Stomach (tissue), 9 donors: Measurements from ENCODE around the gene BRSK2. TPM values are rescaled to one million over a fixed set of nuclear protein-coding genes. Genes with fewer than 3 reads are reported as not detected.

Experiments used
- DNase-seq, 2 donors: peaks; one replicate each; pipeline versions ENCODE4 v3.0.0 to v3.0.0-alpha.2; 2013 to 2019
- H3K27ac ChIP-seq, 5 donors: fragments of 200-600 bp in 4 of 5; sonication (generic) in 4 of 5; one replicate each; pipeline ENCODE4 v1.5.1; 2013 to 2019; ENCODE audit warnings: mild to moderate bottlenecking in 1 of 5, moderate library complexity in 1 of 5
- H3K27me3 ChIP-seq, 3 donors: fragments of 200-600 bp; sonication (generic); one replicate each; pipeline ENCODE4 v1.5.1; 2017 to 2019; ENCODE audit warnings: mixed run types in 1 of 3
- H3K36me3 ChIP-seq, 4 donors: fragments of 200-600 bp; sonication (generic); 1 replicate in 3 of 4; 2 replicates in 1 of 4; pipeline ENCODE4 v1.5.1; 2016 to 2019
- H3K4me1 ChIP-seq, 4 donors: fragments of 200-600 bp; sonication (generic); one replicate each; pipeline ENCODE4 v1.5.1; 2016 to 2019
- H3K4me3 ChIP-seq, 4 donors: fragments of 200-600 bp; sonication (generic) in 3 of 4; one replicate each; pipeline ENCODE4 v1.5.1; 2016 to 2019; ENCODE audit warnings: mild to moderate bottlenecking in 1 of 4
- H3K9me3 ChIP-seq, 4 donors: fragments of 200-600 bp; sonication (generic); one replicate each; pipeline ENCODE4 v1.5.1; 2016 to 2019
- EP300 ChIP-seq: sonication (generic); formaldehyde crosslinking; IDR thresholded peaks from one replicate; pipeline ENCODE4 v1.6.1; 2017; ENCODE audit warnings: antibody characterized with exemption
- POLR2A ChIP-seq, 4 donors: fragments of 450-650 bp; IDR thresholded peaks; one replicate each; pipeline ENCODE4 v1.6.1; 2016; ENCODE audit warnings: antibody characterized with exemption in 4 of 4, control low read depth in 2 of 4, mild to moderate bottlenecking in 1 of 4, moderate library complexity in 1 of 4
- POLR2AphosphoS5 ChIP-seq, 3 donors: sonication (generic); formaldehyde crosslinking; IDR thresholded peaks; one replicate each; pipeline ENCODE4 v1.6.1; 2016; ENCODE audit warnings: antibody characterized with exemption in 3 of 3
- WGBS, 5 donors: extraction: QIAGEN DNeasy Blood & Tissue Kit in 3 of 5; methylation state at CpG; one replicate each; pipeline versions ENCODE4 v1.1.5 to v1.1.7; 2013 to 2018; 5-methylcytosine and 5-hydroxymethylcytosine counted together
- intact Hi-C: fragments of 100-400 bp; cut with DNase I; formaldehyde crosslinking; loops from one replicate; pipeline ENCODE4 v1.15.1; 2023; ENCODE audit warnings: low total_unique reads
- polyA plus RNA-seq, 3 donors: library from polyadenylated mRNA; stranded (reverse); fragments of 200-250 nt; gene quantifications; one replicate each; pipeline ENCODE4 v1.2.3, GENCODE V29; 2013
- total RNA-seq, 5 donors: library from RNA; depleted of rRNA; stranded (reverse); fragments of >200 nt; gene quantifications; one replicate each; pipeline versions ENCODE4 v1.1.0 to v1.2.3, GENCODE V29; 2014 to 2016
- TF ChIP-seq, protein P1 (sequence below), 7 experiments: fragments of 450-650 bp in 4 of 7; fragments of 200-600 bp in 3 of 7; sonication (generic) in 3 of 7; IDR thresholded peaks; one replicate each; pipeline ENCODE4 v1.5.1; 2016 to 2019; ENCODE audit warnings: antibody characterized with exemption in 7 of 7, control low read depth in 2 of 7, mild to moderate bottlenecking in 1 of 7
- donor health status: healthy with polysubstance abuse.
- donor health status: Bipolar disorder and iron deficiency.
- donor health status: healthy.

The BRSK2 gene
- total and polyA plus RNA-seq, 8 donors = 1.8 to 6.9 (median 1.8) TPM; not detected in 3

DNA sequence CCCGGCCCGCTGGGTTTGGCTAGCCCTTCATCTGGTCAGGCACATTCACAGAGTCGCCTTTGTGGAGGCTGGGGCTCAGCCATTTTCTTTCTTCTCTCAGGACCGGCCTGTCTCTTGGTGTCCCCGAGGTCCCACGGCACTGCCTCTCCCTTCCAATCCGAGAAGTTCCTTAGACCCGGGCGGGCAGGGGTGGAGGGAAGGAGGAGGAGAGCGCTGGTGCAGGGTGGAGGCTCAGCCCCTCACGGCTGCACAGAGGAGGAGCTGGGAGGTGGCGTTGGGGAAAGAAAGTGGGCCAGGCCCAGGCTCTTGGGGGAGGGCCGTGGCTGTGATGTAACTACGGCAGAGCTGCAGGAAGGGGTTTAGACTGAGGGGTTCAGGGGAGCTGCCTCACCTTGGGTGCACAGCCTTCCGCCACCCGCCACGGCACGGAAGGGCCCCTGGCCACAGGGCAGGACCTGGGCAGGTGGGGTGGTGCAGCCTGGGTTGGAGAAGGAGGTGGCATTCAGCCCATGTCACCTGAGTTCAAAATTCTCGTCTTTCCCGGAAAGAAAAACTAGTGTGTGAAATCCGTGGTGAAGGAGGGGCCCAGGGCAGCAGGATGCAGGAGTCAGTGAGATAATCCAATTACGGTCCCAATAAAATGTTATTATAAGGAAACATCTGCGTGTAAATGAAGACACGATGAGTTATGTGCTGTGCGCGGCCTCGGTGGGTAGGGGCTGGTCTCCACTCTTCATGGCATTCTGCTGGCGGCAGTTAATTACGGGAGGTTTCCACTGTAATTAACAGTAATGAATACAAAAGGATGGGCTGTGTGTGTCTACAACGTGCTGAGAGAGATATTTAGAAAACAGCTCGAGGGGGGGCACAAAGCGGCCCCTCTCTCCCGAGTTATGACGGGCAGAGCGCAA, 1.7 kb downstream of the BRSK2 start:
- intact Hi-C loops = no loop called here
- H3K27me3 ChIP-seq = peaks cover 13 to 74% (median 43%) of the 10 kb centered on the region in 3 donors
- WGBS, 5 donors = 42 to 46% (median 44%) methylated on average over 33 to 35 of the region's 35 CpGs
- peak overlapping the region; percentile 18 to 39 (median 20) for H3K4me3 ChIP-seq
- H3K4me1 ChIP-seq = peaks cover 14 to 24% (median 18%) of the 10 kb centered on the region in 4 donors
- no peaks in the 10 kb centered on the region for H3K9me3 ChIP-seq
- H3K36me3 ChIP-seq = no peaks in the 10 kb centered on the region
- TF ChIP-seq, protein P1, sequence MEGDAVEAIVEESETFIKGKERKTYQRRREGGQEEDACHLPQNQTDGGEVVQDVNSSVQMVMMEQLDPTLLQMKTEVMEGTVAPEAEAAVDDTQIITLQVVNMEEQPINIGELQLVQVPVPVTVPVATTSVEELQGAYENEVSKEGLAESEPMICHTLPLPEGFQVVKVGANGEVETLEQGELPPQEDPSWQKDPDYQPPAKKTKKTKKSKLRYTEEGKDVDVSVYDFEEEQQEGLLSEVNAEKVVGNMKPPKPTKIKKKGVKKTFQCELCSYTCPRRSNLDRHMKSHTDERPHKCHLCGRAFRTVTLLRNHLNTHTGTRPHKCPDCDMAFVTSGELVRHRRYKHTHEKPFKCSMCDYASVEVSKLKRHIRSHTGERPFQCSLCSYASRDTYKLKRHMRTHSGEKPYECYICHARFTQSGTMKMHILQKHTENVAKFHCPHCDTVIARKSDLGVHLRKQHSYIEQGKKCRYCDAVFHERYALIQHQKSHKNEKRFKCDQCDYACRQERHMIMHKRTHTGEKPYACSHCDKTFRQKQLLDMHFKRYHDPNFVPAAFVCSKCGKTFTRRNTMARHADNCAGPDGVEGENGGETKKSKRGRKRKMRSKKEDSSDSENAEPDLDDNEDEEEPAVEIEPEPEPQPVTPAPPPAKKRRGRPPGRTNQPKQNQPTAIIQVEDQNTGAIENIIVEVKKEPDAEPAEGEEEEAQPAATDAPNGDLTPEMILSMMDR (IDR thresholded peaks at IDR 0.05) = no peak
- TF ChIP-seq POLR2AphosphoS5 (IDR thresholded peaks at IDR 0.05) (no peak), EP300 (no peak)
- peak overlapping the region in 1 of 5 donors; percentile 8 for H3K27ac ChIP-seq
- DNase-seq = peak in 1 of 2 donors; percentile 63

DNA sequence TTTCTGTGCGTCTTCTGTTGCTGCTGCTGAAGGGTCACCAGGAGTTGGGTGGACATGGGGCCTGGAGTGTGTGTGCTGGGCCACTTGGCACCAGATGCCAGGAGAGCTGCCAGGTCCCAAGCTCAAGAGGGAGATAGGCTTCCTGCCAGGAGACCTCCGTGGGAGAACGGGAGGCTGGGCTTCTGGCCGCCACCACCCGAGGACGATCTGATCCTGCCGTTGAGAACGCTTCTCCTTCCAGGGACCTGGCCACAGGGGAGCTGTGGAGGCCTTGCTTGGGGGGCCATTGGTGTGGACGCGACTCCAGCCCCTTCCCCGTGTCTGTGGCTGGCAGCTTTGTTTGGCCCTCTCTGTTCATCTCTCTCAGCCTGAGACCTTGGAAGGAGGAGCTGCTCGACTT, 2.4 kb downstream of the BRSK2 start:
- 42 to 76% (median 58%) methylated on average over 2 to 12 of the region's 12 CpGs for WGBS, 5 donors
- H3K4me3 ChIP-seq = no peak overlapping the region
- H3K4me1 ChIP-seq = peaks cover 14 to 24% (median 18%) of the 10 kb centered on the region in 4 donors
- intact Hi-C loops = no loop called here
- H3K27me3 ChIP-seq = peaks cover 13 to 81% (median 43%) of the 10 kb centered on the region in 3 donors
- TF ChIP-seq POLR2AphosphoS5 (IDR thresholded peaks at IDR 0.05) = no peak
- TF ChIP-seq, protein P1 (IDR thresholded peaks at IDR 0.05) = no peak
- no peak for TF ChIP-seq EP300
- TF ChIP-seq POLR2A (IDR thresholded peaks at IDR 0.05) = no peak
- H3K9me3 ChIP-seq = no peaks in the 10 kb centered on the region
- DNase-seq = peak in 1 of 2 donors; percentile 33
- no peak overlapping the region for H3K27ac ChIP-seq
- H3K36me3 ChIP-seq = no peaks in the 10 kb centered on the region

DNA sequence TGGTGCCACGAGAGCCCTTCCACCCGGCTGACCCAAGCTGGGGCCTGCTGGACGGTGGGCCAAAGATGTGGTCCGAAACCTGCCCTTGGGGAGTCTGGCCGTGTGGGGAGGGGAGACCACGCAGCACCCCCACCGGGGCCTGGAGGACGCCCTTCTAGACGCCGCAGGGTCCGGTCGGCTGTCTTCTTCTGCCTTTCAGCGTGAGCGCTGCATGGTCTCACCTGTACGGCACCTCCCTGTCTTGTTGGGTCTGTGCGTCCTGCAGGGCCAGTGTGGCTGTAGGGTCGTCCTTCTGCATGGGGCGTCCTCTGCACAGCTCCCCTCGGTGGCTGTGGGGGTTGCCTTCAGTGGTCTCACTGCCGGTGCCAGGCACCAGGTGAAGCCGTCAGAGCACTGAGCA, 2.8 kb downstream of the BRSK2 start:
- no peaks in the 10 kb centered on the region for H3K36me3 ChIP-seq
- DNase-seq = no peak
- TF ChIP-seq, protein P1 (IDR thresholded peaks at IDR 0.05) = no peak
- TF ChIP-seq EP300 (no peak), POLR2AphosphoS5 (IDR thresholded peaks at IDR 0.05) (no peak), POLR2A (IDR thresholded peaks at IDR 0.05) (no peak)
- H3K27me3 ChIP-seq = peaks cover 13 to 83% (median 43%) of the 10 kb centered on the region in 3 donors
- intact Hi-C loops = no loop called here
- H3K4me1 ChIP-seq = peaks cover 14 to 24% (median 18%) of the 10 kb centered on the region in 4 donors
- H3K4me3 ChIP-seq = no peak overlapping the region
- 77 to 86% (median 80%) methylated on average over 11 to 21 of the region's 21 CpGs for WGBS, 5 donors
- H3K27ac ChIP-seq = no peak overlapping the region
- H3K9me3 ChIP-seq = no peaks in the 10 kb centered on the region

- DNase-seq = no peak
- 79 to 92% (median 85%) methylated on average over 15 to 19 of the region's 19 CpGs for WGBS, 5 donors
- H3K4me3 ChIP-seq = no peak overlapping the region
- peaks cover 14 to 23% (median 18%) of the 10 kb centered on the region in 4 donors for H3K4me1 ChIP-seq
- H3K36me3 ChIP-seq = no peaks in the 10 kb centered on the region
- H3K27me3 ChIP-seq = peaks cover 13 to 83% (median 39%) of the 10 kb centered on the region in 3 donors
- no peaks in the 10 kb centered on the region for H3K9me3 ChIP-seq
- TF ChIP-seq POLR2AphosphoS5 (IDR thresholded peaks at IDR 0.05) (no peak), EP300 (no peak), POLR2A (IDR thresholded peaks at IDR 0.05) (no peak)
- TF ChIP-seq, protein P1 (IDR thresholded peaks at IDR 0.05) = no peak
- intact Hi-C loops = no loop called here
- H3K27ac ChIP-seq = no peak overlapping the region
These were observed 3.4 kb downstream of the BRSK2 start for GRCh38 chr11:1393038-1393710.
